ENCODE data around the gene C7orf57. TPM values are rescaled to one million over a fixed set of nuclear protein-coding genes. Genes with fewer than 3 reads are reported as not detected.
"Not testable (repeated sequence)": the region's sequence is repeated elsewhere in the genome, so short reads cannot be mapped to it uniquely, and the experiment has no call there.

Gene C7orf57
- total RNA-seq, 2 donors from 2014 or later = 0.12 TPM; not detected in 1

DNA sequence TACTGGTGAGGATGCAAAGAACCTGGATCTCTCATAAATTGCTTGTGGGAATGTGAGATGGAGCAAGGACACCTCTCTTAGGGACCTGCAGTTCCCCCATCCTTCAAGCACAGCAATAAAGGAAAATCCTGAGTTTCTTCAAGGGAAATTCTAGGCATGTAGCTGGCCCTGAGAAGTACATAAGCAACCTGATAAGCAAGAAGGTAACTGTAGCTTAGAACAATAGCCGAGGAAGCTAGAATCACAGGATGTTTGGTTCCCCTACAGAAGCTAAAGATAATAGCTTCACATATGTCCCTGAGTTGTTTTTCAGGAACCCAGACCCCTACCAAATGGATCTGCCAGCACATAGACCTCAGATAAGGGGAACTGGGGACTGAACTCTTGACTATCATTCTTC is 42.1 kb downstream of the C7orf57 start:
- intact Hi-C loops (cut with DNase I) = no loop called here
- no peak for ATAC-seq
- no peak for DNase-seq

DNA sequence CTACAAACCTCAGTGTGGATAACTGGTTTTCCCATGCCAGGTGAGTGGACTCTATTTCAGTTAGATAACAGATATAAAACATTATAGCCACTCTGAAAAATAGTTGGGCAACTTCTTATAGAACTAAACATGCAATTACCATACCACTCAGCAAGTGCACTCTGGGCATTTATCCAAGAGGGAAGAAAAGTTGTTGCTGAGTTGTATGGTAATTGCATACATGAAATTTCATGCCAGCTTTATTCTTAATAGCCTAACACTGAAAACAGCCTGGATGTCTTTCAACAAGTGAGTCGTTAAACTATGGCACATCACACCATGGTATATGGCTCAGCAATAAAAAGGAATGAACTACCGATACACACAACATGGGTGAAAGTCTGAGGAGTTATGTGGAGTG is 43.1 kb downstream of the C7orf57 start:
- ATAC-seq (no peak), DNase-seq (no peak)
- intact Hi-C loops (cut with DNase I) = no loop called here

DNA sequence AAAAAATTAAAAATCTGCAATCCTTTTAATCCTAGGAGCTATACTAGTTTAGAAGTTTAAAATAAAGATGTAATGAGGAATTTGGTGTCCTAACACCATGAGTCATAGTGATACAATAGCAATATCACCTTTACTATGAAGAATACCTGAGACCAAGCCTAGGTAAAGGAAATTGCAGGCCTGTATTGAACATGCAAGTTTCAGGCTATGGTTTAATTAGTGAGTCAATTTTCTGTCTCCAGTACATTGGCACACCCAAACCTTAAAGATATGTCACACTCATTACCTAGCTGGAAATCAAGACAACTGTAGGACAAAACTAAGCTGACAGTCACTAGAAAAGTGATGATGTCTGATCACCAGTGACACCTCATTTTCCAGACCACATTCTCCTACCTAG is 47.0 kb downstream of the C7orf57 start:
- ATAC-seq; intact Hi-C loops (cut with DNase I); DNase-seq: not testable (repeated sequence)

DNA sequence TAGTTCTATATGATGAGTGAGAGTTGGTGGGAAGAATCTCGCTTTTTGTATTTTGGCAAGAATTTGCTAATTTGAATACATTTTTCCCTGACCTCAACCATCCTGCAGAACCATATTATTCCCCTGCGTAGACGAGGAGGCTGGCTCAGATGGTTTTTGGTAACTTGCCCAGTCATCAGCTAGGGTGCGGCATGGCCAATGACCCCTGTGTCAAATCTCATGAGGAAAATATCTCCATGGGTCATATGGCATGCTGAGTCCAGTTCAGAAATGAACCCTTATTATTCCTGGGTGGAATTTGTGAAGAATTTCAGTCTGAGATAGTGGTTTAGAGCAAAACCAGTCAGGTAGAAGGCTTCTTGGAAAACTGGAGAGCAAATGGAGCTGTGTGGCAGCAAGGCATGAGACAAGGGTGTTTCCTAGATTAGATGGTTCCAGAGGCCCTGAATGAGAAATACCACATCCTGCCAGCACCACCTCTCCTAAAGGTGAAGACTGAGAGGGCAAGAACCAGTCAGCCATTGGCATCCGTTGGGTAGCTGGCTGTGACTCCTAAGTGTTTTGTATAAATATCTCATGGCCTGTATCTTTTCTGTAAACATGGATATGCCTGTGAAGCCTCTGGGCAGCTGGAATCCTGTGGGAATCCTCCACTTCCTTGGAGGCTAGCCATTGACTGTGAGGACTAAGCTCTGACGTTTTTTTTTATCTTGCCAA is 47.9 kb downstream of the C7orf57 start:
- DNase-seq (no peak), ATAC-seq (peak in 1 of 2 donors; percentile 4)
- intact Hi-C loops (cut with DNase I) = no loop called here

DNA sequence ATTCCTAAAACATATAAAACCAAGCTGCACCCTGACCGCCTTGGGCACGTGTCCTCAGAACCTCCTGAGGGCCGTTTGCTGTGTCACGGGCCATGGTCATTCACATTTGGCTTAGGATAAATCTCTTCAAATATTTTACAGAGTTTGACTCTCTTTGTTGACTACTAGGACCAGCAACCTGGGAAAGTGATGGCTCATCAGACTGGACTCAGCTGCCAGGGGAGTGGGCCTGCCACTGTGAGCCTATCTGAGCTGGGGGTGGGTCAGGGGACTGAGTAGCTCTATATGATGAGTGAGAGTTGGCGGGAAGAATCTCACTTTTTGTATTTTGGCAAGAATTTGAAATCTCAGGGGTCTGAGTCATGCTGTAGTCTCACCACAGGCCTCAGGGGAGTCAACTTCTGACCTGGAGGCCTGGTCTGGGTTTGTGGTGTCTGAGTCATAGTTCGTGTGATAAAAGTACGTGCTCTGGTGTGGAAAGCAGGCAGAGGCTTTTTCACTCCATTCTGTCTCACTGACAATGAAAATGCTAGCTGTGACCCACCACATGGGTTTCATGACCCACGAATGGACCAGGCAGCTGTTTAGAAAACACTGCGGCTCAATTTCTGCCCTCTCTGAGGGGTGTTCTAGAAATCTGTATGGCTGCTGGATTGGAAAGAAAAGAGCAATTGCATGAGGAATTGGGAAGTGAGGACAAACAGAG is 49.5 kb downstream of the C7orf57 start:
- ATAC-seq (peak; percentile 43 to 65), DNase-seq (peak; percentile 75)
- intact Hi-C loops (cut with DNase I) = loop anchor here in 1 of 2 donors (5.0 kb wide), 1 partner anchor 48 kb away; the partner anchor contains the start of gene C7orf57

DNA sequence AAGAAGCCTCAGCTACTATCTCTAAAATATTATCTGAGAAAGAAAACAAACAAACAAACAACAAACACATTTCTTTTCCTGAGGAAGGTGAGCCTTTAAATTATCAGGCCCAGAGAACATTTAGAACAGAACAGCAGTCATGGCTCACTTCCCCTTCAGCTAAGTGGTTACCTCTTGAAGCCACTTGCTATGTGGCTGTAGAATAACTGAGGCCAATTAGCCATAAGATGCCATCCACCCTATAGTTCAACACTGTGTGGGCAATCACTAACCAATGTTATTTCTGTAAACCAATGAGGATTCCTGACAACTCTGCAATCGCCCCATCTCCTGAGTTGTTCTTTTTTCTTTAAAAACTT is 50.1 kb downstream of the C7orf57 start:
- intact Hi-C loops (cut with DNase I) = loop anchor here in 1 of 2 donors (5.0 kb wide), 1 partner anchor 48 kb away; the partner anchor contains the start of gene C7orf57
- no peak for ATAC-seq
- DNase-seq = no peak

DNA sequence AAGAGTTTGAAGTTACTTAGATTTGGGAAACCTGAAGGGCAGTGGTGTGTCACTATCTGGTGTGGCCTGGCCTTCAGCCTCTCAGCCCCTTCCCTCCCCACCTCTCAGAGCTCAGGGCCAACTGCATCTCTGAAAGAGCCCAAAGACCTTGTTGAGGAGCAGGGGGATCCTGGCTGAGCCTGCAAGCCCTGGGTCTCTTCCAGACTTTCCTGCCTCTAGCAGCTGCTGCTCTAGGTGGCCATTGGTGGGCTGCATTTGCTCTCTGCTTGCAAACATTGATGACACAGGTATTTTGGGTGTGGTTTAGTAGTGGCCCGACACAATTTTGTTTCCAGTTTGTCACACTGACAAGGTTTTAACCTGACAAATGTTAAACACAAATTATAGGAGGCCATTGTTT is 50.6 kb downstream of the C7orf57 start:
- DNase-seq (no peak), ATAC-seq (no peak)
- intact Hi-C loops (cut with DNase I) = loop anchor here in 1 of 2 donors (5.0 kb wide), 1 partner anchor 49 kb away; the partner anchor contains the start of gene C7orf57

DNA sequence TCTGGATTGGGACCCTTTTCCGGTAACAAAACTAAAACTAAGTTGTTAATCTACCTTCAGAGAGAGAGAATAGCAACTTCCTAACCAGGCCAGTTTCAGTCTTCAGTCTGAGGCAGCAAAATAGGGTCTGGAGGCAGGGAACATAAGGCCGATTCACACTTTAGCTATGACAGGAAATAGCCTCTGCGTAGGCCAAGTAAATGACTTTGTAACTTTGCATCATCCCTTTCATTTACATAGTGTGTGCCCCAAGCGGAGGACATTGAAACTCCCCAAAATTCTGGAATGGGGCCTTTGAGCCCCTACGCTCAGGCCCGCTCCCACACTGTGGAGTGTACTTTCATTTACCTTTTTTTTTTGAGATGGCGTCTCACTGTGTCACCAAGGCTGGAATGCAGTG is 52.0 kb downstream of the C7orf57 start:
- intact Hi-C loops (cut with DNase I) = loop anchor here in 1 of 2 donors (5.0 kb wide), 1 partner anchor 50 kb away; the partner anchor contains the start of gene C7orf57
- no peak for ATAC-seq
- no peak for DNase-seq

DNA sequence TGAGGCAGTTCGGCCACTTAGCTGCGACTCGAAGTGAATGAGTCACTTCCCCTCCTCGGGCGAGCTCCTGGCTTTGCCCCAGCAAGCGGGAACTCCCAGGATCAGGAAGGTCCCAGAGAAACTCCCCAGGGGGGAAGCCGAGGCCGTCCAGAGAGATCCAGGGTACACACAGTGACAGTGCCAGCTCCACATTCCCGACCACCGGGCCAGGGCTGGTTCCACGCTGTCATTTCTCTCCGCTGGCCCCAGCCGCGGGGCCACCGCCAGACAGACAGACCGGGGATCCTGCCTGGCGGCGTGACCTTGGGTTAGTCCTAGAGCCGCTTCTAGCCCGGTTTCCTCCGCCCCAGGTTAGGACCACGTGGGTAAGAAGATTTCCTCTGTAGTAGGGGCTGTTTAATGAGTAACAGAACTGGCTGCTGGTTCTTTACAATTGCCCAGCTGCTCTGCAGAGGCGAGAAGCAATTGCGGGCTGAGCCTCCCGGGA is 53.3 kb downstream of the C7orf57 start:
- intact Hi-C loops (cut with DNase I) = loop anchor here in 1 of 2 donors (5.0 kb wide), 1 partner anchor 51 kb away; the partner anchor contains the start of gene C7orf57
- peak; percentile 46 to 73 for ATAC-seq
- peak; percentile 93 for DNase-seq

DNA sequence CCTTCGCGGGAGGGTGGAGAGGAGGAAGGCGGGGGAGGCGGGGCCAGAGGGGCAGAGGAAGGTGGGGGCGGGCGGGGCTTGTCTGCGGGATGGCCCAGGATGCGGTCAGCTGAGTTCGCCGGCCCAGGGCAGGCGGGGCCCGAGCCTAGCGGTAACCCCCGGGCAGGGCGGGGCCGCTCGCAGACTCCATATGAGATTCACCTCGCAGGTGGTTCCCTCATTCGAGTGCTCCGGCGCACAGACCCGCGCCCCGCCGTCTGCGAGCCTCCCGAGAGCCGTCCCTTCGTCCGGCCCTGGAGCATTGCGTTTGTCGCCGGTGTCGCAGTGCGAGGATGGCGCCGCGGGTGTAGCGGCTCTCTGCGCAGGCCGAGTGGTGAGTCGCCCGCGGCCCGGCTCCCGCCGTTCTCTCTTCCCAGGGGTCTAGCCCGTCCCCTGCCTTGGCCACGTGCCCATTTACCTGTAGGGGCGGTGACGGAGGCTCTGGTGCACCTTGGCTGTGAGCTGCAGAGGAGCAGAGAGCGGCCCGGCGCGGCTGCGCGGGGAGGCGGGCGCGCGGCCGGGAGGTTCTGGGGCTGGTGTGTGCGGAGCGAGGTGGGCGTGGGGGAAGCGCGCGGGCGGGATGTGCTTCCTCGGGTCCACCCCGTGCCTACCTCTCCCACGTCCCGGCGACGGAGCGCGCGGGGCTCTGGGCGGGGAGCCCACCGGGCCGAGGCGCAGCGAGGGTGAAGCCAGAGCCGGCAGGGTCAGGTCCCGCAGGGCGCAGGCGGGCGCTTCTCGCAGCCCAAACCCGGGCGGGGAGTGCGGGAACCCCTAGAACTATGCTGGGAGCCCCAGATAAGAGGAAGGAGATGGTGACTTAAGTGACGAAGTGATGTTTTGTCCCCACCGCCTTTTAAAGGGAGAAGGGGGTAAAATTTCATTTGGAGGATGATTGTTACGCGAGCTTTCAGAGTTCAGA is 54.0 kb downstream of the C7orf57 start, which contains the start of gene UPP1:
Gene UPP1 (plus strand): TSS at position 220 of the 958 bp plus-strand sequence. CDS start 5,519 bp downstream, outside the sequence.
- peak; percentile 91 to 94 for ATAC-seq
- peak; percentile 94 for DNase-seq
- intact Hi-C loops (cut with DNase I) = loop anchor here in 1 of 2 donors (5.0 kb wide), 1 partner anchor 52 kb away; the partner anchor contains the start of gene C7orf57

DNA sequence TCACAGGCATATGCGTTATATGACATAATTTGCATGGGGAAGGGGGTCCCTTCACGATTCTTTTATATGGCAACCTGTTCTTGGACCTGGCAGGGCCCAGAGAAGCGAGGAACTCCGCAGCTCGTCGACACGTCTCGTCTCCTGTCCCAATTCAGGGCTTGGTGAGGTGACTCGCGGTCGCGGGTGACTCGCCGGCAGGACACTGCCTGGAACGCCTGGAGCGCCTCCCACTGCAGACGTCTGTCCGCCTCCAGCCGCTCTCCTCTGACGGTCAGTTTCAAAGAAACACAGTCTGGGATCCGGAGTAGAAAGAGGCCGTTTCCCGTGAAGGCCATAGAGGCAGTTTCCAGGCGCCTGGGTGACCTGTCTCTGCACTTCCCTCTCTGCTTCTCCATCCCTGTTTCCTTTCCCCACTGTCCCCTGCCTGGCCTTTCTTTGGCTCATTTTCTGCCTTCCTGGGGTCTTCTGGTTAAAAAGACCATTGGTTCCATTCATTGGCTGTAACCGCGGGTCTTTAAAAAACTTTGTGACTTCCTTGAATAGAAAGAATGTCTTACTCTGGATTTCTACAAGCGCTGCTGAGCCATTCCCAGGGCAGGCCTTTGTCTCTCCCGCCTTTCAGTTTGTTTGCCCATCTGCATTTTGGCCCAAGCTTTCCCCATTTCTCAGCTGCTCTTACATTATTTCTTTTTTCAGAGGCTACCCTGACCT is 54.9 kb downstream of the C7orf57 start:
- no peak for ATAC-seq
- intact Hi-C loops (cut with DNase I) = no loop called here
- peak; percentile 70 for DNase-seq

DNA sequence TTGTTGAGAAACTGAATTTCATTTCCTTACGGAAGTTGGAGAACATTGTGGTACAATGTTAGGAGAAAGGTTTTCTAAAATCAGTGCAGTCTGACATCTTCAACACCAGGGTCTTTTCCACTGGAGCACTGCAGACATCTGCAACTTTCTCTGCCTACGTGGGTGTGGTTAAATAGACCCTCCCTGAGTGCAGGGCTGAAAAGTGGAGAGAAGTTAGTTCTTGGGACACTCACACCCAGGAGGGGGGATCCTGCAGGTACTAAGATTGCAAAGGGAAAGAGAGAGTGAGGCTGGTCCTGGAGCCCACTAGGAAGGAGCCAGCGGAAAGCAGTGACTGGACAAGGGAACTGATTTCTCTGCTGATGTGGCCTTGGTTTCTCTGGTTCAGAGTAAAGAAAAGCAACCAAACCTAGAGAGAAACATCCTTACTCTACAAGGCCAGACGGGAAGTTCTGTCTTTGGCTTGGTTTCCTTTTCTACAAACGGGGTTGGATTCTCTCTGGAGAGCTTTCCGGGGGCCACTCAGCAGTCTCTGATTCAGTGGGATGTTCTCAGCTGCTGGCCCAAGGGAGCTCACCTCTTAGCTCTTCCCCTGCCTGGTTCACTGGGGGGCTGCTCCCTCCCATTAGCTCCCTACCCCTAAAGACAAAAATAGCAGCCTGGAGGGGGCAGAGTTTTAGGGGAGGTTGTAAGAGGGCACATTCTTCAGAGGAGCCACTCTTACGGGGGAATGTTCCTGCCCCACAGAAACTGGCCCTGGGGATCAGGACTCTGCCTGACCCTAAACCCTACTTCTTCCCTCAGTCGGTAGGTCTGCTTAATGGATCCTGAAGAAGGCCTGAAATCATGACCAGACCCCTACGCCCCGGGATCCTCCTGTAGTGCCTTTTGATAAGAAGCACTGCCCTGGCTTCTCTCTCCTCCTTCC is 56.4 kb downstream of the C7orf57 start:
- no peak for DNase-seq
- ATAC-seq = no peak
- intact Hi-C loops (cut with DNase I) = no loop called here

DNA sequence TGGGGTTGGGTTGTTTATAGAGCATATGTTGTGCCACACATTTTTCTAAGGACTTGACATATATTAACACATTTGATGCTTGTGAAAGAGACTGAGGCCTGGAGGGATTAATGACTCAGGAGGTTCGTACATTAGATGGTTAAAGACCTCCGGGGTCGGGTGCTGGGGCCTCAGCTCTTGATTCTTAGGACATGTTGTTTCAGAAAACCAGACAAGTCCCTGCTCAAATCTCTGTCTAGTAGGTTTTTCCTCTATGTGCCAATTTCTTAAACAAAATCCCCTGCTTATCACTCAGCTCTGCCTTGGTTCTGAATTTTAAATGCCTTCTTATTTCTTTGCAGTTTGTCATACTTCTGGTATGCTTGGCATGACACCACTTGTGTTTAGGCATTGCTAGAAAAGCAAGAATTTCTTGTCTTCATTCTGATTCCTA is 59.5 kb downstream of the C7orf57 start:
- DNase-seq = no peak
- intact Hi-C loops (cut with DNase I) = no loop called here
- ATAC-seq = no peak

DNA sequence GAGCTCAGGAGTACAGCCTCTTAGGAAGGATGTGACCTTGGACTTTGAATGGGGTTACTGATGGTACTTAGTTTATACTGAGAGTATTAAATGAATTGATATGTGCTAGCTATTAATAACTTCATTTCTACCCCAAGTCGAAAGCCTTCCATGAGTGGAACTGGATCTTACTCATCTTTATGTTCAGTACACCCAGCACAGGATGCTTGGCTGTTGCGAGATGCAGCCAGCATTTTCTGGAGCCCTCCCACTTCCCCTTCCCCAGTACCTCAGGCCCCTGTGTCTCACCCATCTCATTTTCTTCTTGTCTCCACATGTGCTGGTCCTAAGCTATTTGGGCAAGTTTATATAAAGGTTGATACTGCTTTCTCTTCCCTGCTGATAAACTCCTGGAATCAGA is 60.9 kb downstream of the C7orf57 start:
- ATAC-seq = no peak
- DNase-seq = no peak

DNA sequence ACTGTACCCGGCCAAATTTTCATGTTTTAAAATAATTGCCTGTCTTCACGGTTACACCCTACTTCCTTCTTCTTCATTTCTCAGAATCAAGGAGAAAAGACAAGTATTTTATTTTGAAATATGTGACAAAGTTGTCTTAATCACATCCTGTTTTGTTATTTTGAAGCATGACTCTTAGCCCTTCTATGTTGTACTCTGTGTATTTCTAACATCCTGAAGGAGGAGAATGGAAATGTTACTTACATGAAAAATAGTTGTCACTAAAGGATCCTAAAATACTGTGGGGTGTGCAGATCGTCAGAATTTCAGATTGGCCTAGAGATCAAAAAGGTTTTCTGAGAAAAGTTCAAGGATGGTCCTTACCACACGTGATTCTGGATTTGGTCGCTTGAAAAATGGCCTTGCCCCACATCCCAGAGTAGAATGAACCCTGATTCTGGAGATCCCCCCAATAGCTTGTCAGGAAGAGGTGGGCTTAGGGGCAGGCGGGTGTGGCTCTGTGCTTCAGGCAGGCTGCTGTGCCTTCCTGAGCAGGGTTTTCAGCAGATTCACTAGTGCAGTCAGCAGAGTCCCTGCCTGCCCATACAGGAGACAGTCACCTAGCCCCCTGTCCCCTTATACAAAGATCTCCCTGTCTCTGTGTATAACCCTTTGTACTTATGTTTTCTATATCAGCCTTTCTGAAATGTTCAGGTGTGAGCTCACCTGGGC is 62.3 kb downstream of the C7orf57 start:
- intact Hi-C loops (cut with DNase I) = no loop called here
- DNase-seq (no peak), ATAC-seq (no peak)

More for the DNA sequence above, 60.9 kb downstream of the C7orf57 start:
- intact Hi-C loops (cut with DNase I) = no loop called here

DNA sequence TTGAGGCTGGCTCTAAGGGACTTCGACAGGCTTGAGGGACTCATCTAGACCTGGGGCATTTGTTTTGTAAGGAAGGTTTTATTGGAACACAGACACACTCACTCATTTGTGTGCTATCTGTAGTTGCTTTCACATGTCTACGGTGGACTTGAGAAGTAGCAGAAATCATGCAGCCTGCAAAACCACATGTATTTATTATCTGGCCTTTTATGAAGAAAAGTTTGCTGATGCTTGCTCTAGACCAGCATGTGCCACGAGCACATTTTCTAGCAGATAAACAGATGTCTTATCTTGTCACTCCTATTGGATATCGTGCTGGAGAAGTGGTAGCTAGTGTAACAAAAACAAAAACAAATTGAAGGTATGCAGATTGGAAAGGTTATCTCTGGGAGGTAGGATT is 63.5 kb downstream of the C7orf57 start:
- ATAC-seq (no peak), DNase-seq (no peak)
- intact Hi-C loops (cut with DNase I) = no loop called here

DNA sequence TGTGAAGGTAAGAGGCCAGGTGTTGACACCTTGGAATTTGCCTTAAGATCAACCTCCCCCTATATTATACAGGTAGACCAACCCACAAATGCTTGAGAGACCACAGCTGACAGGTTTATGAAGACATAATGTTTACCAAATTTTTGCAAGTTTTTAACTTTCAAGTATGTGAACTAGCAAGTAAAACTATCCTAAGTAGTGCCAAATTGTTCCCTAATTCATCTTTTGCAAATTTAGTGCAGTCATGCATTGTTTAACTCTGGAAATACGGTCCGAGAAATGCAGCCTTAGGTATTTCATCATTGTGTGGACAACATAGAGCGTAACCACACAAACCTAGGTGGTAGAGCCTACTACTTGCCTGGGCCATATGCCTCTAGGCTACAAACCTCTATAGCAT is 64.4 kb downstream of the C7orf57 start:
- no peak for DNase-seq
- no peak for ATAC-seq
- intact Hi-C loops (cut with DNase I) = no loop called here

All from left cardiac atrium (tissue), 4 donors.